GM21528 (cell line): ENCODE data around the gene MYL2.

Experiments
- ATAC-seq: cut with Tn5 transposase; IDR thresholded peaks from one replicate; pipeline ENCODE4 v1.9.1; 2021; ENCODE audit warnings: mild to moderate bottlenecking, moderate library complexity; ENCODE audit not compliant: unreplicated experiment, low FRiP score

The MYL2 gene

DNA sequence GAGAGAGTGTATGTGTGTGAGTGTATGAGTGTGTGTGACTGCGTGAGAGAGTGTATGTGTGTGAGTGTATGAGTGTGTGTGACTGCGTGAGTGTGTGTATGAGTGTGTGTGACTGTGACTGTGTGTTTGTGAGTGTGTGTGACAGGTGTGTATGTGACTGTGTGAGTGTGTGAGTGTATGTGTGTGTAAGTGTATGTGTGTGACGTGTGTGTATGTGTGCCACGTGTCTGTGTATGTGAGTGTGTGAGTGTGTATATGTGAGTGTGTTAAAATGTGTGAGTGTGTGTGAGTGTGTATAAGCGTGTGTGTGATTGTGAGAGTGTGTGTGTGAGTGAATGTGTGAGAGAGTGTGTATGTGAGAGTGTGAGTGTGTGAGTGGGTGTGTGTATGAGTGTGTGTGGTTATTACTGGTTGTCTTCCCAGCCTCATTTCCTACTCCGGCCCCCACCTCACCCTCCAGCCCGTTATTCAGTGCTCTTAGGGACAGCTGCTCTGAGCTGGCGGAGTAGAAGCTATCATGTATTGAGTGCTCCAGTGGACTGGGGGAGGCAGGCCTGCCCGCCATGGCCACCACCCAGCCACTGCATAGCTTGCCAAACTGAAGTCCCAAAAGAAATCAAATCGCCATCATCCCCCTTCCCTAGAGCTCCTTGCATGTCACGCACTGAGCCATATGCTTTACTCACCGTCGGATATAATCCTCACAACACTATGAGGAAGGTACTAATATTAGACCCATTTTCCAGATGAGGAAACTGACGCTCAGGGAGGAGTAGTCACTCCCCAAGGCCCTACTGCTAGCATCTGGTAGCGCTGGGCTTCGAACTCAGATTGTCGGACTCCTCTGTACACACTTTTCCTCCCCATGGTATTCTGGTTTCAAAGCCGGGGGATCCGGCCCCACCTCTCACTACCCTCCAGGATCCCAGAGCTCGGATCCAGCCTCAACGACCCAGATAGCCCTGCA lies 10.3 kb upstream of the MYL2 start:
- no peak for ATAC-seq

DNA sequence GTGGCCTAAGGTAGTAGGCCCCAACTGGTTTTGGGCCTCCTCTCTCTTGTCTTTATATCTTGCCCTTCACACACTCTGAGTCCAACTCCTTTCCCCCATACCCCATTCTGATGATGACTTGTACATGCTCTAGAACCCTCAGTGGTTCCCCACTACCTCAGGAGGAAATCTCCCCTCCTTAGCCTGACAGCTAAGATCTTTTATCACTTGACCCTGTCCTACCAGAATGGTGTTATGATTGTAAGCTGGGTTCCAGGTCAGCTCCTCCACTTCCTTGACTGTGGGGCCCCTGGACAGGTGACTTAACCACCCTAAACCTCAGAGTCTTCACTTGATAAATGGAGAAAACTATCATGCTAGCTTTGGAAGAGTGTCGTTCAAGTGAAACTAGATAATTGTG lies 9.4 kb upstream of the MYL2 start:
- ATAC-seq, result no peak

DNA sequence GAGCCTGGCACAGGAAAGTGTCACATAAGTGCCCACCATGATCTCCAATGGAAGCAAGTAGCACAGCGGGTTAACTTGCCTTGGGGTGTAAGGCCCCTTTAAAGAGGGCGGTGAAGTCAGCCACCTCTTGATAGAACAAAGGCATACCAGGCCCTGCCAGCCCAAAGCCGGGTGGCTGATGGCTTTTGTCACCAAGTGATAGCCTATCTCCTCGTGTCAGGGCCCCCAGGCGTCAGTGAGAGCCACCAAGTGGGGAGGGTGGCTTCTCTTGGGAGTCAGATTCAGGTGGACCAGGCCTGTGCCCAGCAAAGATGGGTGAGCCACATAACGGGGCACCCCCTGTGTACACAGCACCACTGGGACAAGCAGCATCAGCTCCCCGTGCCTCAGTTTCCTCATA lies 8.3 kb upstream of the MYL2 start:
- no peak for ATAC-seq

DNA sequence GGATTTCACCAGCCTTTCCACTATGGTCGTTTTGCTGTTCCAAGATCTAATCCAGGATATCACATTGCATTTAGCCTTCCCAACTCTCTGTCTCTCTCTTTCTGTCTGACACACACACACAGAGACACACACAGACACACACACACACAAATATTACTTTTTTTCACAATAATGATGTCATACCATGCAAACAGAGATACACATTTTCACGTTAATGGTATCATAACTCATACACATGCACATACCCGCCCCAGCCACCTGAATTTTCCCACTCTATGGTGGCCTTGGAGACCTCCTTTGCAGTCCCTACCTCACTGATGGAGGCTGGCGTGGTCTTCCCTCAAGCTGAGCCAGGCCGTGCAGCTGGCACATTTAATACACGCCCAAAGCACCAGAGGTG lies 7.2 kb upstream of the MYL2 start:
- no peak for ATAC-seq

DNA sequence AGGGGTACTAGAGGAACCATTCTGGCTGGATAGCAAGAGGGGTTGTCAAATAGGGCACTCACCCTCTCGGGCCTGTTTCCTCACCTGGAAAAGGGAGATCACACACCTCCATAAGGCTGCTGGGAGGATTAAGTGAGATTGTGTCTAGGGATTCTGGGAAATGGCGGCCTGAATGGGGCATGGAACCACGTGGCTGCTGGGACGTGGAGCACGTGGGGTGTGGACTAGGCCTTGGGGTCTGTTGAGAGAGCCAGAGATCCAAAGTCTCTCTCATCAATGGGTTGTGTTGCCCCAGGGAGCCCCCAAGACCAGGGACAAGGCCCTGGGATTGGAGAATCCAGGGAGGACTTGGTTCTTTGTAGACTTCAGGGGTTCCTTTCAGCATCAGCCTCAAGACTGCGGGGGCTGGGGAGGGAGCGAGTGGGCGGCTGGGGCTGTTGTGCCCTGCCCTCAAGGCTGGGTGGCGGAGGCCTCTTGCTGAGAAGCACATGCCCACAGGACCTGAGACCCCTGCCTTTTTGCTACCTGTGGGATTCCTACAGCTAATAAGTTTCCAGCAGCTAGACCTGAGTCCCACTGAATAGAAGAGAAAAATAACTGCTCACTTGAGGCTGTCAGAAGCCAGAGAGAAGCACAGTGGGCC lies 3.4 kb upstream of the MYL2 start:
- ATAC-seq, result no peak

DNA sequence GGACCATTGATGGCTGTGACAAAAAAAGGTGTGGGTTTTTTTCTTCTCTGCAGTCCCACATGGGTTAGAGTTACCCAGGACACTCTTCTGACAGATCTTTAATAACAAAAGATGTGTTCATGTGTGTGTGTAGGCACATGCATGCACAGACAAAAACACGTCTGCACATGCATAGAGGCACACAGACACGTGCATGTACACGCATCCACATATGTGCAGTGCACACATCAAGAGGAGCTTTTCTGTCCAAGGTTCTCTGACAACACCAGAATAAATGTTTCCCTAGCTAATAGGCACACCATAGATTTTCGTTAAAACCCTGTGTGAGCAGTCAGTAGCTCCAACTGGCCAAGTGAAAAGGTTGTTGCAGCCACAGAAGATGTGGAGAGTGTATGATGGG lies 2.8 kb upstream of the MYL2 start:
- no peak for ATAC-seq

DNA sequence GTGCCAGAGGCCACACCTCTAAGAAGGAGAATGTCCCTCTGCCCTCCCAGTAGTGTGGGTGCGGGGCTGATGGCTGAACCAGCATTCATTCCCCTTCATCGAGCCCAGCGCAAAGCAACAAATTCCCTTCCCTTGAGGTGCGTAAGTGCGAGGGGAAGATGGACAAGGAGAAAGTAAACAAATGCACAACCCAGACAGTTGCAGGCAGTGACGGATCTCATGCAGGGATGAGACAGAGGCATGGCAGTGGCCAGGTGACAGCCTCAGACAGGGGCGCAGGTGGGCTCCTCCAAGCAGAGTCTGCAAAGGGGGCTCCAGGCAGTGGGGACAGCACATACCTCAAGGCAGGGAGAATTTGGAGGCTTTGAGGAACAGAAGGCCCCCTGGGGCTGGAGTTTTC lies 2.3 kb upstream of the MYL2 start:
- ATAC-seq, result no peak

DNA sequence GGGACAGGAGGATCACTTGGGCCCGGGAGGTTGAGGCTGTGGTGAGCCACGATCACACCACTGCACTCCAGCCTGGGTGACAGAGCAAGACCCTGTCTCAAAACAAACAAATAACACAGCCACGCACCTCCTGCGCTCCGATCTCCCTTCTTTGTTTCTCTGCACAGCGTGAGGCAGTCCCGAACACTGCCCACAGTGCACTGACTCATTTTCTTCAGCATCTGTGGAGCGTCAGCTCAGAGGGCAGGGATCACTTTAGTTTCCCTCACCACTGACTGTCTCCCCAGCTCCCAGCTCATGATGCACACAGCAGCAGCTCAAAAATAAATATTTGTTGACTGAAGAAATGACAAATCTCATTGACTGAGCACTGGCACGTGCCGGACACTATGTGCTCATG lies 883 bp upstream of the MYL2 start:
- no peak for ATAC-seq

DNA sequence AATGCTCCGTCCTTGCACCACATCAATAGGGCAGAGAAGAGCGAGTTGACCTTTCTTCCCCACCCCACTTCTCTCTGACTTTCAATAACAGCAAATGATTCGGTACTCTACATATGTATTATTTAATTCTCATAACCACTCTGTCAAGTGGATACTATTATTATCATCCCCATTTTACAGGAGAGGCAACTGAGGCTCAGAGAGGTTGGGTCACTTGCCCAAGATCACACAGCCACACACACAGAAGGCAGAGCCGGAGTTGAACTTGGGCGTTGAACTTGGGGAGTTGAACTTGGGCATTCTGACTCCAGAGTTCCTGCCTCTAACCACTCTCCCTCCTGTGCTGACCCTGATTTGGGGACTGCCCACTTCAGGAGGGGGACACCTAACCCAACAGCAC lies 659 bp downstream of the MYL2 start:
- ATAC-seq, result no peak

DNA sequence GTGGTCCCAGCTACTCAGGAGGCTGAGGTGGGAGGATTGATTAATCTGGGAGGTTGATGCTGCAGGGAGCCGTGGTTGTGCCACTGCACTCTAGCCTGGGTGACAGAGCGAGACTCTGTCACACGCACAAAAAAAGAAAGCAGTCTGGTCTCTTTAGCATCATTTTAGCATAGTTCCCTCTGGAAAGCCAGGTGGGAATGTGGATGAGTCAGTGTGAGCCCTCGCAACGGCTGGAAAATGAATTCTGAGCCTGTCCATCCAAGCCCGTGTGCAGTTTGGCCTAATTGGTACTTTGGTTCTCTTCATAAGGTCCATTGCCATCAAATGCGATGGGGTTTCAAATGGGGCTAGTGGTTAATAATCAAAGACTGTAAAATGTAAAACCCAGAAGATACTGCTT lies 2.4 kb downstream of the MYL2 start:
- no peak for ATAC-seq

DNA sequence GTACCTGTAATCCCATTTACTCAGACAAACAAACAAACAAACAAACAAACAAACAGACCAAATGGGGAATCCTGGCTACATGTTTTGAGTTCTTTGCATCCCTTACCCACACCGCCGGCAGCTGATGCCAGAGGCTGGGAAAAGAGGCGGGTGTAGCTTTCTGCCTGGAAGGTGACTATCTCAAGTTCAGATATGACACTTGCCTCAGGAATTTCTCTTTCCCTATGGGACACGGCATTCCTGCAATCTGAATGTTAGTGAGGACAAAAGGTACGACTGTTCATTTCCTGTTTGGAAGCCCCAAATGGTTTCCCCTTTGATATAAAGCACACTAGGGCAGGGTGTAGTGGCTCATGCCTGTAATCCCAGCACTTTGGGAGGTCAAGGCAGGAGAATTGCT lies 2.9 kb downstream of the MYL2 start:
- ATAC-seq, result no peak

DNA sequence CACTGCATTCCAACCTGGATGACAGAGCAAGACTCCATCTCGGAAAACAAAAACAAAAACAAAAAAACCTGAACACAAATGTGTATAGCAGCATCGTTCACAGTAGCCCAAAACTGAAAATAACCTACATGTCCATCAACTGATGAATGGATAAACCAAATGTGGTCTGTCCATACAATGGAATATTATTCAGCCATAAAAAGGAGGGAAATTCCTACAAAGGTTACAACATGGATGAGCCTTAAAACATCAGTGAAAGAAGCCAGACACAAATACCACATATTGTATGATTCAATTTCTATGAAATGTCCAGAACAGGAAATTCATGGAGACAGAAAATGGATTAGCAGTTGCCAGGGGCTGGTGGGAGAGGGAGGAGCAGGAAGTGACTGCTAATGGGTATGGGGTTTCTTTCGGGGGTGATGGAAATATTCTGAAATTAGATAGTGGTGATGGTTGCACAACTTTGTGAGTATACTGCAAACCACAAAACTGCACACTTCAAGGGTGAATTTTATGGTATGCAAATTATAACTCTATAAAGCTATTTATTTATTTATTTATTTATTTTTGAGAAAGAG lies 4.0 kb downstream of the MYL2 start:
- no peak for ATAC-seq

DNA sequence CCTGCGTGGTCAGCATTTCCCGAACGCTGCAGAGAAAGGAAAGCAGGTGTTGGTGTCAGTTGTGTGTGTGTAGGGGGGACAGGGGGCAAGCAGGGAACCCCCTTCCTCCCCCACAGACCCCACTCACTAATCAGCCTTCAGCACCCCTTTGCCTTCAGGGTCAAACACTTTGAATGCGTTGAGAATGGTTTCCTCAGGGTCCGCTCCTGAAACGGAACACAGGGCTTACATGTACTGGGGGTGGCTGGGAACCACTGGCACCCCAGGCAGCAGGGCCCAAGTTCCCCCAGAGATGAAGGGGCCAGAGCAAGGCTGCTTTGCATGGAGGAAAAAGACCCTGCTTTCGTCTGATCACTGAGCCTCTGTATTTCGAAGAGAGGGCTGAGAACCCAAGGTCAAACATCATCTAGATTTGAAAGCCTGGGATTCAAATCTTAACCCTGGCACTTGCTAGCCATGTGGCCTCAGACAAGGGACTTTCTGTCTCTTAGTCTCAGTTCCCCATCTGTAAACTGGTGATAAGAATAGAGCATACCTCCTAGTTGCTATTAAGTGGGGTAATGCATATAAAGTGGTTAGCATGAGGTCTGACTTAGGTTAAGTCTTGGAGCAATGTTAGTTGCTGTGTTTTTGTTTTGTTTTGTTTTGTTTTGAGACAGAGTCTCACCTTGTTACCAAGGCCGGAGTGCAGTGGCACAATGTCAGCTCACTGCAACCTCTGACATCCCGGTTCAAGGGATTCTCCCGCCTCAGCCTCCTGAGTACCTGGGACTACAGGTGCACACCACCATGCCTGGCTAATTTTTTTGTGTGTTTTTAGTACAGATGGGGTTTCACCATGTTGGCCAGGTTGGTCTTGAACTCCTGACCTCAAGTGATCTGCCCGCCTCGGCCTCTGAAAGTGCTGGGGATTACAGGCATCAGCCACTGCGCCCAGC lies 7.0 kb downstream of the MYL2 start:
- peak; percentile 93 for ATAC-seq

DNA sequence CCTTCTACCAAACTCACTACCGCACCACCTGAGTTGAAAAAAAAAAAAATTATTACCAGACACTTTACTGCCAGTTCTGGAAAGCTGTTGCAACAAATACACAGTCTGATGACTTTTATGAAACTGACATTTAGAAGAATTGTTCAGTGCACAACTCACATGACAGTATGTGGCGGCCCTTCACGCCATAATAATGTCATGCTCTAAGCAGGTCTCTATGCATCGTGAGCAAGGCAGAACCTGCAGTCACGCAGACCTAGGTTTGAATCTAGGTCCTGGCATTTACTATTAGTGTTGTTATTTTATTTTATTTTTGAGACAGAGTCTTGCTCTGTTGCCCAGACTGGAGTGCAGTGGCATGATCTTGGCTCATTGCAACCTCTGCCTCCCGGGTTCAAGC lies 8.1 kb downstream of the MYL2 start:
- ATAC-seq, result no peak

DNA sequence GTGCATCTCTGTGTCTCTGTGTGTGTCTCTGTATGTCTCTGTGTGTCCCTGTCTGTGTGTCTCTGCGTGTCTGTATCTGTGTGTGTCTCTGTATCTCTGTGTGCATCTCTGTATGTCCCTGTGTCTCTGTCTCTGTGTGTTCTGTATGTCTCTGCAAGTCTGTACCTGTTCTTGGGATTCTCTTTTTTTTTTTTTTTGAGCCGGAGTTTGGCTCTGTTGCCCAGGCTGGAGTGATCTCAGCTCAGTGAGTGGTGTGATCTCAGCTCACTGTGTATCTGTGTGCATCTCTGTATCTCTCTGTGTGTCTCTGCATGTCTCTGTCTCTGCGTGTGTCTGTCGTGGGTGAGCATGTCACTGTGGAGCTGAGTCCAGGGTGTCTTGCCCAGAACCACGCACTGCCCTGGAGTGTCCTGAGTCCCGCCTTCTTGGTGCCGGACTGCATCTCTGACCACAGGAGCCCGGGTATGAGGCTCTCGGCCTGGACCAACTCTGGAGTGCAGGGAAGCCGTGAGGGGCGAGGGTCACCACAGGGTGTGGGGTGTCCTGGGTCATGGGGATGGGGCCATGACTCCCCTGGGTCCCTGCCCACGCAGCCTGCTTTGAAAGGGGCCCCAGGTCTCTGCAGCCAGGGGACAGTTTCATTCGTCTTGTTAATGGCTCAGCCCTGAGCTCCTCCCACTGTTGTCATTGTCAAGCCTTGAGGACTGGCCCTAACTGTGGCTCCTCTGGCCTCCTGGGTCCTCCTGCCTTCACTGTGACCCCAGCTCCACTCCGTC lies 11.8 kb downstream of the MYL2 start:
- ATAC-seq, result no peak

DNA sequence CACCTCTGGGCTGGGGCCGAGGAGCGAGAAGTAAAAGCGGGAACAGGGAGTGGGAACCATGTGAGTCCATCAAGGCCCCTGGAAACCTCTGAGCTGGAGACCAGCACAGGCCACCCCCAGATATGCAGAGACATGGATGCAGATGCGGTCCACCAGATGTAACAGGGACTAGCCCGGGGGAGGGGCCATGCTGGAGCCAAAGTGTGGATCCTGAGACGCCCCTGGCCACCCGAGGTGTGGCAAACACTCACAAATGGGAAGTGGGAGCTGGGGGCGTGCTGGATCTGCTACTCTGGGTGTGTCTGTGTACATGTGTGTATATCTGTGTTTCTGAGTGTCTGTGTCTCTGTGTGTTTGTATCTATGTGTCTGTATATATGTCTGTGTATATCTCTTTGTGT lies 12.8 kb downstream of the MYL2 start:
- no peak for ATAC-seq

DNA sequence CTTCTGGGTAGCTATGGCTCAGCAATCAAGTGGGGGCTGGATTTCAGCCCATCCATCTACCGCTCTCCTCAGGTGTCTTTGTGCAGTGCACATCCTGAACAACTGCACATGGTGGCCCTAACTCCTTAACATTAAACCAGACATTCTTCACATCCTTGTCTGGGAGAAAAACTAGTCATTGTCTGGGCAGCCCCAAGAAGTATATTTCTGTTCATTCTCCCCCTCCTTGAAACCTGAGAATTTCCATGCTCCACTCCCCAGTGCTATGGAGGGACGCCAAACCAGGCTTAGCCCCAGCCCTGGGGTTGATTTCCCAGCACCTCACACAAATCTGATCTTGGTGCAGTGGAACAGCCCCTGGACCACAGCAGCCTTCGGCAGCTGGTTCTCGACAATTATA lies 13.4 kb downstream of the MYL2 start:
- ATAC-seq, result no peak

DNA sequence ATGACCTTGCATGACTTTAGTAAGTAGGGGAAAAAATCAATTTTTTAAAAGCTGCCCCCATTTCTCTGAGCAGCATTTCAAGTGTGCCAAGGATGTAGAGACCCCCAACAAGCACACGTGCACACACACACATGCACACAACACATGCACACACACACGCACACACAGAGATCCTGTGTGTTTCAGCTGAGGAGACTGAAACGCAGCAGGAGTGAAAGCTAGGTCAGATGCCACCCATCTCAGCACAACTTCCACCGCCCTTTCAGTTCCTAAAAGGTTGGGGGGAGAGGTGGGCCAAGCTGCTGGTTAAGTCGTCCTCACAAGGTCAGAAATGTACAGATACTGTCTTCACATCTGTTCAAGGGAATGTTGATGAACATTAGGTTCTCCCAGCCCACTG lies 13.9 kb downstream of the MYL2 start:
- no peak for ATAC-seq

DNA sequence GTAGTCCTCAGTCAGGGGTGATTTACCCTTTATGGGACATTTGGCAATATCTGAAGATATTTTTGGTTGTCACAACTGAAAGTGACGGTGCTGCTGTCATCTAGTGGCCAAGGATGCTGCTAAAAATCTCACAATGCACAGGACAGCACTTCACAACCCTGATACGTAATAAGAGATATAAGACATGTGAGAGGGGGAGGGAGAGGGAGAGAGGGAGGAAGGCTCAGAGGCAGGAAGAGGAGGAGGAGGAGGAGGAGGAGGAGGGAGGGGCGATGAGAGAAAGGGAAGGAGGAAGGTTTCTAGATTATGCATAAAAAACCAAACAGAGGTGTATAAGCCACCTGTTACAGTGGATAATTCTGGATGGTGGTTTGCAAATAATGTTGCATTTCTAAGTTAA lies 14.3 kb downstream of the MYL2 start:
- ATAC-seq, result no peak

DNA sequence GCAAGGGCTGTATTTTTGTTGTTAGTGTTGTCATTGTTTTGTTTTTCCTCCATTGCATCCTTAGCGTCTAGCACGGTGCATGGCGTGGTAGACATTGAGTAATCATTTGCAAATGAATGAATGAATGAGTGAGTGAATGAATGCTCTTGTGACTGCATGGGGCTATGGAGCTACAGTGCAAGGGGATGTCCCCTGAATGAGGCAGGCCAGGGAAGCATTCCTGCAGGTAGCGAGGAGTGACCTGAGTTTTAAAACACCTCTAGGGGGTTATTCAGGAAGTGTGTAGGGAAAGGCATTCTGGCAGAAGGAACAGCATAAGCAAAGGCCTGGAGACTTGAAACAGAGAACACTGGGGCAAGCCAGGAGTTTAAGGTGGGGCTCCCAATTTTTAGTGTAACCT lies 16.9 kb downstream of the MYL2 start:
- ATAC-seq, result no peak
